K562 (cell line): ENCODE results near the gene ENTREP3. TPM values are rescaled to one million over a fixed set of nuclear protein-coding genes. Genes with fewer than 3 reads are reported as not detected.

Experiments
- ARID1B ChIP-seq: fragments of 450-650 bp; IDR thresholded peaks from 2 replicates; pipeline ENCODE4 v1.6.1; 2016; ENCODE audit warnings: antibody characterized with exemption, mild to moderate bottlenecking, inconsistent platforms
- ATF3 ChIP-seq, 2 experiments: fragments of 450-650 bp in 1 of 2; sonication (generic) in 1 of 2; formaldehyde crosslinking in 1 of 2; IDR thresholded peaks in 1 of 2; conservative IDR thresholded peaks in 1 of 2; 2 replicates each; pipeline versions ENCODE4 v1.6.1 to v1.8.1; 2016 to 2023; ENCODE audit warnings: mild to moderate bottlenecking in 2 of 2, moderate library complexity in 2 of 2, inconsistent platforms in 1 of 2, missing genetic modification reagents in 1 of 2
- DMBX1 ChIP-seq: fragments of 250-450 bp; sonication (Bioruptor Pico); IDR thresholded peaks from 2 replicates; pipeline ENCODE4 v1.8.0; 2022; ENCODE audit warnings: inconsistent platforms, mild to moderate bottlenecking, moderate library complexity, borderline replicate concordance
- E2F6 ChIP-seq, 2 experiments: IDR thresholded peaks; 2 replicates each; pipeline ENCODE4 v1.6.1; 2011; ENCODE audit warnings: borderline replicate concordance in 1 of 2, control low read depth in 1 of 2, low read depth in 1 of 2, low read length in 1 of 2, mild to moderate bottlenecking in 1 of 2, mixed read lengths in 1 of 2, moderate library complexity in 1 of 2; ENCODE audit not compliant: insufficient read depth in 1 of 2, insufficient read length in 1 of 2, poor library complexity in 1 of 2, severe bottlenecking in 1 of 2; ENCODE audit errors: extremely low read depth in 1 of 2
- FOXM1 ChIP-seq, 2 experiments: fragments of 450-650 bp in 1 of 2; sonication (generic) in 1 of 2; formaldehyde crosslinking in 1 of 2; IDR thresholded peaks; 2 replicates each; pipeline versions ENCODE4 v1.6.1 to v1.9.0; 2017 to 2022; ENCODE audit warnings: low read depth in 2 of 2, mild to moderate bottlenecking in 2 of 2, missing genetic modification reagents in 1 of 2, moderate library complexity in 1 of 2
- HLTF ChIP-seq: fragments of 450-650 bp; IDR thresholded peaks from 2 replicates; pipeline ENCODE4 v1.6.1; 2016
- HOMEZ ChIP-seq: fragments of 250-450 bp; sonication (Bioruptor Pico); IDR thresholded peaks from 2 replicates; pipeline ENCODE4 v1.4.0; 2020; ENCODE audit warnings: mild to moderate bottlenecking, moderate library complexity
- IRF2 ChIP-seq: sonication (generic); formaldehyde crosslinking; IDR thresholded peaks from 2 replicates; pipeline ENCODE4 v1.8.1; 2022; ENCODE audit warnings: mild to moderate bottlenecking, missing genetic modification reagents
- MGA ChIP-seq: fragments of 450-650 bp; IDR thresholded peaks from 2 replicates; pipeline ENCODE4 v1.6.1; 2016; ENCODE audit warnings: mild to moderate bottlenecking, moderate library complexity
- SIN3B ChIP-seq: fragments of 450-650 bp; IDR thresholded peaks from 2 replicates; pipeline ENCODE4 v1.6.1; 2017; ENCODE audit warnings: low read depth, mild to moderate bottlenecking, moderate library complexity
- TRIM24 ChIP-seq, 2 experiments: fragments of 450-650 bp; IDR thresholded peaks; 2 replicates each; pipeline ENCODE4 v1.6.1; 2016
- ZEB2 ChIP-seq: fragments of 450-650 bp; IDR thresholded peaks from 2 replicates; pipeline ENCODE4 v1.6.1; 2016
- polyA plus RNA-seq, 8 experiments: library from polyadenylated mRNA; depleted of rRNA in 4 of 8; stranded (reverse) in 5 of 8; unstranded in 3 of 8; fragments of >200 nt; fragmentation: Nextera tagmentation in 2 of 8; fragmentation: Illumina TruSeq in 1 of 8; extraction: Ambion mirVana in 2 of 8; extraction: Trizol in 1 of 8; gene quantifications; 2 replicates each; pipeline versions ENCODE4 v1.2.1 to v1.2.3, GENCODE V29; 2011 to 2014; ENCODE audit warnings: inconsistent platforms in 1 of 8, missing spikeins in 1 of 8
- total RNA-seq, 7 experiments: library from RNA; depleted of rRNA in 6 of 7; stranded (reverse); fragments of >200 nt in 6 of 7; fragmentation: Illumina TruSeq in 2 of 7; extraction: Trizol in 2 of 7; gene quantifications; 2 replicates each; pipeline versions ENCODE4 v1.2.1 to v1.2.3, GENCODE V29; 2011 to 2021; ENCODE audit warnings: low replicate concordance in 1 of 7

The ENTREP3 gene
- total and polyA plus RNA-seq, 9 of the 15 experiments (the other 6 are each of a cell fraction or from before 2014, with no cell fraction given): 1.9 to 41.8 (median 5.9) TPM

- TF ChIP-seq MGA (no peak), SIN3B (no peak), ATF3 (IDR thresholded peaks at IDR 0.05) (no peak), ATF3 (CRISPR knock-in tag; conservative IDR thresholded peaks at IDR 0.05) (no peak), ZEB2 (no peak), HOMEZ (CRISPR knock-in tag) (no peak), FOXM1 (IDR thresholded peaks at IDR 0.05; ENCODE audit: low read depth) (no peak), FOXM1 (CRISPR knock-in tag; IDR thresholded peaks at IDR 0.05; ENCODE audit: low read depth) (no peak), ARID1B (peak; percentile 87), HLTF (no peak), IRF2 (CRISPR knock-in tag) (no peak), E2F6 (IDR thresholded peaks at IDR 0.05; ENCODE audit: borderline replicate concordance in 1 of 2, extremely low read depth in 1 of 2, insufficient read depth in 1 of 2, insufficient read length in 1 of 2, low read depth in 1 of 2, low read length in 1 of 2, poor library complexity in 1 of 2, severe bottlenecking in 1 of 2) (no peak), DMBX1 (no peak), TRIM24 (IDR thresholded peaks at IDR 0.05) (peak in 1 of 2 experiments; percentile 10; a peak in 1 of 4 replicates)
These were observed 46.1 kb upstream of the ENTREP3 start, which contains the start of gene PKLR (continued) for GRCh38 chr1:155301342-155301841.
